D721Med (cell line): ENCODE measurements around the gene TMEM259.

Source experiments
- DNase-seq: peaks from one replicate; pipeline ENCODE4 v3.0.0; 2011; ENCODE audit warnings: low spot score; ENCODE audit not compliant: insufficient read length
- FAIRE-seq: peaks from 2 replicates; lab custom pipeline; 2011; peaks lifted over from hg19 to GRCh38; lab: Jason Lieb, UNC
- CTCF ChIP-seq: IDR thresholded peaks from 2 replicates; pipeline ENCODE4 v1.5.1; 2012; ENCODE audit warnings: mild to moderate bottlenecking, control low read depth; ENCODE audit not compliant: insufficient read depth; ENCODE audit errors: missing control alignments

The TMEM259 gene

GRCh38 chr19:1041835-1042685, 21.1 kb upstream of the TMEM259 start:
- DNase-seq = no peak
- FAIRE-seq = no peak
- TF ChIP-seq CTCF = no peak

GRCh38 chr19:1041272-1041834, 20.4 kb upstream of the TMEM259 start:
- TF ChIP-seq CTCF = no peak
- FAIRE-seq = no peak
- DNase-seq = no peak

GRCh38 chr19:1040476-1041271, 19.8 kb upstream of the TMEM259 start:
- FAIRE-seq (peak; percentile 90), DNase-seq (peak; percentile 98)
- TF ChIP-seq CTCF = no peak

- TF ChIP-seq CTCF = no peak
- DNase-seq = peak; percentile 66
- no peak for FAIRE-seq
These were observed 18.9 kb upstream of the TMEM259 start, which contains the start of gene ABCA7 for GRCh38 chr19:1039646-1040475. Gene ABCA7 (plus strand): TSS chr19:1040107. CDS start chr19:1041362, 1,255 bp downstream.

GRCh38 chr19:1038978-1039645, 18.2 kb upstream of the TMEM259 start:
- no peak for TF ChIP-seq CTCF
- FAIRE-seq (no peak), DNase-seq (no peak)

- FAIRE-seq = no peak
- no peak for DNase-seq
- no peak for TF ChIP-seq CTCF
These were observed 16.7 kb upstream of the TMEM259 start for GRCh38 chr19:1037621-1038064.
